Sigmoid colon (tissue), 7 donors: ENCODE data around the gene RABGAP1. TPM values are rescaled to one million over a fixed set of nuclear protein-coding genes. Genes with fewer than 3 reads are reported as not detected.

Experiments
- DNase-seq: peaks from one replicate; pipeline ENCODE4 v3.0.0-alpha.2; 2019
- H3K27ac ChIP-seq, 4 donors: fragments of 200-600 bp; sonication (generic); one replicate each; pipeline ENCODE4 v1.5.1; 2016 to 2019; ENCODE audit warnings: mild to moderate bottlenecking in 1 of 4
- H3K27me3 ChIP-seq, 3 donors: fragments of 200-600 bp; sonication (generic); one replicate each; pipeline ENCODE4 v1.5.1; 2019; ENCODE audit warnings: mild to moderate bottlenecking in 1 of 3
- H3K36me3 ChIP-seq, 4 donors: fragments of 200-600 bp; sonication (generic); one replicate each; pipeline ENCODE4 v1.5.1; 2016 to 2019
- H3K4me1 ChIP-seq, 4 donors: fragments of 200-600 bp; sonication (generic); one replicate each; pipeline ENCODE4 v1.5.1; 2017 to 2019
- H3K4me3 ChIP-seq, 4 donors: fragments of 200-600 bp; sonication (generic); one replicate each; pipeline ENCODE4 v1.5.1; 2017 to 2019; ENCODE audit warnings: mild to moderate bottlenecking in 2 of 4, moderate library complexity in 1 of 4
- H3K9me3 ChIP-seq, 4 donors: fragments of 200-600 bp in 3 of 4; sonication (generic) in 3 of 4; one replicate each; pipeline versions ENCODE4 v1.5.1 to v1.6.1; 2013 to 2019
- EP300 ChIP-seq, 4 donors: sonication (generic); formaldehyde crosslinking; IDR thresholded peaks; one replicate each; pipeline ENCODE4 v1.6.1; 2017; ENCODE audit warnings: antibody characterized with exemption in 4 of 4
- POLR2A ChIP-seq, 2 donors: fragments of 450-650 bp; IDR thresholded peaks; one replicate each; pipeline ENCODE4 v1.6.1; 2016; ENCODE audit warnings: antibody characterized with exemption in 2 of 2, mild to moderate bottlenecking in 2 of 2, moderate library complexity in 2 of 2
- POLR2AphosphoS5 ChIP-seq, 4 donors: sonication (generic); formaldehyde crosslinking; IDR thresholded peaks; one replicate each; pipeline ENCODE4 v1.6.1; 2017; ENCODE audit warnings: antibody characterized with exemption in 4 of 4
- WGBS, 2 donors: extraction: QIAGEN DNeasy Blood & Tissue Kit; methylation state at CpG; one replicate each; pipeline ENCODE4 v1.1.7; 2013; 5-methylcytosine and 5-hydroxymethylcytosine counted together
- intact Hi-C: fragments of 100-400 bp; cut with DNase I; formaldehyde crosslinking; loops from one replicate; pipeline ENCODE4 v1.15.1; 2023
- polyA plus RNA-seq, 3 donors: library from polyadenylated mRNA; stranded (reverse); fragments of 200-250 nt; gene quantifications; one replicate each; pipeline ENCODE4 v1.2.3, GENCODE V29; 2013
- small RNA-seq, 3 donors: library from RNA; depleted of rRNA; stranded (forward); fragments of <200 nt; gene quantifications; one replicate each; pipeline ENCODE3, GENCODE V24; 2016
- total RNA-seq, 4 donors: library from RNA; depleted of rRNA; stranded (reverse); fragments of >200 nt; gene quantifications; one replicate each; pipeline ENCODE4 v1.1.0, GENCODE V29; 2016
- TF ChIP-seq, protein P1 (sequence below), 4 experiments: fragments of 450-650 bp in 3 of 4; fragments of 200-600 bp in 1 of 4; IDR thresholded peaks; one replicate each; pipeline ENCODE4 v1.5.1; 2016 to 2019; ENCODE audit warnings: antibody characterized with exemption in 4 of 4, mild to moderate bottlenecking in 3 of 4, moderate library complexity in 2 of 4
- donor health status: healthy with polysubstance abuse.
- donor health status: Bipolar disorder and iron deficiency.
- donor health status: healthy.

The RABGAP1 gene
- total and polyA plus RNA-seq, 7 donors = 12.5 to 110 (median 90.6) TPM

DNA sequence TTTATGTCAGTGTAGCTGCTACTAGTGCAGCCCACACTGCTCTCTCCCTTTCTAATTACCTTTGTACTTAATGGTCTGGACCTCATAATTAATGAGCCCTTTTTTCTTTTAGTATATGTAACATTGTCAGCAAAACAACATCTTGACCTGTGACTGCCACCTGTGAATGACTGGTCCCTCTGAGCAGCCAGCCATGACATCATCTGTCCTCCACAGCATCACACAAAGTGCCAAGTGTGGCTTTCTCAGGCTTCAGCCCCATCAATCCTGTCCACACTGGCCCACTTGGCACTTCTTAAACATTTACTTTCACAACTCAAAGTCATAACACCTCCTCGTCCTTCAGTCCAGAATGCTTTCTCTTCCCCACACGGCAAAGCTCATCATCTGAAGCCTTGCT, 197.3 kb downstream of the RABGAP1 start:
- H3K27ac ChIP-seq = no peak overlapping the region
- H3K27me3 ChIP-seq = no peaks in the 10 kb centered on the region
- intact Hi-C loops = no loop called here
- H3K9me3 ChIP-seq = no peaks in the 10 kb centered on the region
- TF ChIP-seq POLR2AphosphoS5 (IDR thresholded peaks at IDR 0.05) = no peak
- TF ChIP-seq, protein P1, sequence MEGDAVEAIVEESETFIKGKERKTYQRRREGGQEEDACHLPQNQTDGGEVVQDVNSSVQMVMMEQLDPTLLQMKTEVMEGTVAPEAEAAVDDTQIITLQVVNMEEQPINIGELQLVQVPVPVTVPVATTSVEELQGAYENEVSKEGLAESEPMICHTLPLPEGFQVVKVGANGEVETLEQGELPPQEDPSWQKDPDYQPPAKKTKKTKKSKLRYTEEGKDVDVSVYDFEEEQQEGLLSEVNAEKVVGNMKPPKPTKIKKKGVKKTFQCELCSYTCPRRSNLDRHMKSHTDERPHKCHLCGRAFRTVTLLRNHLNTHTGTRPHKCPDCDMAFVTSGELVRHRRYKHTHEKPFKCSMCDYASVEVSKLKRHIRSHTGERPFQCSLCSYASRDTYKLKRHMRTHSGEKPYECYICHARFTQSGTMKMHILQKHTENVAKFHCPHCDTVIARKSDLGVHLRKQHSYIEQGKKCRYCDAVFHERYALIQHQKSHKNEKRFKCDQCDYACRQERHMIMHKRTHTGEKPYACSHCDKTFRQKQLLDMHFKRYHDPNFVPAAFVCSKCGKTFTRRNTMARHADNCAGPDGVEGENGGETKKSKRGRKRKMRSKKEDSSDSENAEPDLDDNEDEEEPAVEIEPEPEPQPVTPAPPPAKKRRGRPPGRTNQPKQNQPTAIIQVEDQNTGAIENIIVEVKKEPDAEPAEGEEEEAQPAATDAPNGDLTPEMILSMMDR (IDR thresholded peaks at IDR 0.05) = no peak
- no peak for TF ChIP-seq POLR2A (IDR thresholded peaks at IDR 0.05)
- no peak for TF ChIP-seq EP300 (IDR thresholded peaks at IDR 0.05)
- 92 to 95% methylated on average over 2 of the region's 2 CpGs for WGBS, 2 donors
- peaks cover 0 to 10% (median 0%) of the 10 kb centered on the region in 4 donors for H3K4me1 ChIP-seq
- H3K4me3 ChIP-seq = no peak overlapping the region
- no peak for DNase-seq
- H3K36me3 ChIP-seq = peaks cover 0 to 14% (median 0%) of the 10 kb centered on the region in 4 donors

DNA sequence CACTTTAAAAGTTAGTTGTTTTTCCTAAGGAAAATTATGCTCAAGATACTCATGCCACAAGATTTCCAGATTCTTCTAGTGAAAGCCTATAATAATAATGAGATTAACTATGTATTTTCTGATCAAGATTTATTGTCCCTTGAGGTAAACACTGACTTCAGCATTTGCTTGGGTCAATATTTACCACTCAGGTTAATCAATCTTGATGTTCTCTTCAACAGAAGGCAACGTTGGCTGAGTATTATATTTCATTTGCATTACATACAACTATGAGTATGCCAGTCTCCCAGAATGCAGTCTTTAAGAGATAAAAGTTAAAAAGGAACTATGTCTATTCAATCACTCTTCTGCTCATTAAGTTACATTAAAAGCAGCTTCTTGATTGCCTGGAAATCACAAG, 208.2 kb downstream of the RABGAP1 start:
- Histone ChIP-seq H3K4me1 (no peaks in the 10 kb centered on the region), H3K4me3 (no peak overlapping the region), H3K36me3 (no peaks in the 10 kb centered on the region), H3K9me3 (peaks cover 0 to 1% (median 0%) of the 10 kb centered on the region in 4 donors), H3K27me3 (no peaks in the 10 kb centered on the region), H3K27ac (no peak overlapping the region)
- 18 to 51% methylated on average over 1 of the region's 1 CpG for WGBS, 2 donors
- no peak for TF ChIP-seq POLR2AphosphoS5 (IDR thresholded peaks at IDR 0.05)
- no peak for TF ChIP-seq POLR2A (IDR thresholded peaks at IDR 0.05)
- TF ChIP-seq, protein P1 (IDR thresholded peaks at IDR 0.05) = no peak
- no peak for TF ChIP-seq EP300 (IDR thresholded peaks at IDR 0.05)
- intact Hi-C loops = loop anchor here (10.0 kb wide), 1 partner anchor 56 kb away; no protein-coding TSS in a partner anchor
- no peak for DNase-seq

DNA sequence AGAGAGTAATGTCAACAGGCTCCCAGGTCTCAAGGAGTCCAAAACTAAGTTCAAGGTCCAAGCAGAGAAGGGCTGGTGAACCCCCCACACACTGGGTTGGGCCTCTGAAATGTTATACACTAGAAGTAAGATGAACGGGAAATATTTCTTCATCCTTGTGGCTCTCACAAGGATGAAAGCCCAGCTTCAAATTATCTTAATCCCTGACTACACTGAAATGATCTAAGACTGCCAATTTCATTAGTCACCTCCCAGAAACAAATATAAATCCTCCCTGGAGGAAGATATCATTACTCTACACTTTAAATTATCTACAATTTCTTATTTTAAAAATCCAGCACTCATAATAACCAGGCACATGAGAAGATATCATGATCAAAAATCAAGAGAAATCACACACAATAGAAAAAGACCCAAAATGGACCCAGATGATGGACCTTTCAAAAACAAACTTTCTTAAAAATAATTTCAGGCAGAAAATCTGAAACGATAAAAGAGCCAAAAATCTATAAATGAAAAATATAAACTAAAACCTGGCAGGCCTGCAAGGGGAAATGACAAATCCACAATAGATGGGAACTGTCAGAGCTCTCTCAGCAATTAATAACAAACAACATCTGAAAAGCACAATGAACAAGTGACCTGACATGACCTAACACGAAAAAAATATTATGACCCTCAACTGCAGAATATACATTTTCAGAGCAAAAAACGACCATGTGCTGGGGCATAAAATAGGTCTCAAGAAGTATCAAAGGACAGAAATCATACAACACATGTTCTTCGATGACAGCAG, 210.1 kb downstream of the RABGAP1 start:
- no peaks in the 10 kb centered on the region for H3K4me1 ChIP-seq
- WGBS, 2 donors = 92 to 94% methylated on average over 5 of the region's 5 CpGs
- no peak overlapping the region for H3K27ac ChIP-seq
- H3K27me3 ChIP-seq = no peaks in the 10 kb centered on the region
- no peaks in the 10 kb centered on the region for H3K36me3 ChIP-seq
- peaks cover 0 to 1% (median 0%) of the 10 kb centered on the region in 4 donors for H3K9me3 ChIP-seq
- TF ChIP-seq POLR2A (IDR thresholded peaks at IDR 0.05) = no peak
- no peak overlapping the region for H3K4me3 ChIP-seq
- no peak for DNase-seq
- intact Hi-C loops = no loop called here

Small RNA genes lying within 50 kb of the gene (small RNA-seq; reads per million reads assigned to genes)
- 0 reads per million in 3 donors for gene GPR21
- gene RNY1P15 = 0 reads per million in 3 donors

Other genes starting within 250 kb of the RABGAP1 start
- not detected for gene OR1L4, start 217.0 kb upstream of the RABGAP1 start, total RNA-seq
- not detected for gene OR1L4, start 217.0 kb upstream of the RABGAP1 start, polyA plus RNA-seq
- gene OR1L6, start 198.7 kb upstream of the RABGAP1 start, total RNA-seq = not detected
- not detected for gene OR1L6, start 198.7 kb upstream of the RABGAP1 start, polyA plus RNA-seq
- not detected for gene OR5C1, start 152.1 kb upstream of the RABGAP1 start, total RNA-seq
- not detected for gene OR5C1, start 152.1 kb upstream of the RABGAP1 start, polyA plus RNA-seq
- not detected for gene OR1K1, start 140.9 kb upstream of the RABGAP1 start, total RNA-seq
- not detected for gene OR1K1, start 140.9 kb upstream of the RABGAP1 start, polyA plus RNA-seq
- 10 to 100 TPM; 16.7 to 26.0 (median 21.4) TPM for gene PDCL, start 112.4 kb upstream of the RABGAP1 start, total RNA-seq
- gene PDCL, start 112.4 kb upstream of the RABGAP1 start, polyA plus RNA-seq = 10 to 100 TPM in 2 of 3 donors, 1 to 10 TPM in 1; 9.3 to 13.8 (median 11.8) TPM
- gene RC3H2, start 35.7 kb upstream of the RABGAP1 start, total RNA-seq = 10 to 100 TPM; 43.8 to 49.5 (median 46.8) TPM
- gene RC3H2, start 35.7 kb upstream of the RABGAP1 start, polyA plus RNA-seq = 10 to 100 TPM; 11.4 to 13.1 (median 12.0) TPM
- gene ZBTB6, start 27.7 kb upstream of the RABGAP1 start, total RNA-seq = 10 to 100 TPM in 2 of 4 donors, 1 to 10 TPM in 2; 7.1 to 14.5 (median 10.3) TPM
- gene ZBTB6, start 27.7 kb upstream of the RABGAP1 start, polyA plus RNA-seq = 1 to 10 TPM; 3.0 to 4.4 (median 4.4) TPM
- 10 to 100 TPM in 3 of 4 donors, 1 to 10 TPM in 1; 9.2 to 13.3 (median 11.4) TPM for gene ZBTB26, start 9.5 kb upstream of the RABGAP1 start, total RNA-seq
- gene ZBTB26, start 9.5 kb upstream of the RABGAP1 start, polyA plus RNA-seq = 1 to 10 TPM; 1.4 to 3.6 (median 3.2) TPM
- gene GPR21, start 92.6 kb downstream of the RABGAP1 start, total RNA-seq = 1 to 10 TPM in 3 of 4 donors, not detected in 1; 1.4 to 6.1 (median 1.5) TPM
- gene GPR21, start 92.6 kb downstream of the RABGAP1 start, polyA plus RNA-seq = under 1 TPM in 1 of 3 donors, not detected in 2; 0.34 TPM